Mesothelial cell of epicardium (in vitro differentiated cells): Measurements from ENCODE around the gene VOPP1. TPM values are rescaled to one million over a fixed set of nuclear protein-coding genes. Genes with fewer than 3 reads are reported as not detected.

ENCODE experiments used
- DNase-seq, 2 experiments: peaks; one replicate each; pipeline ENCODE4 v3.0.0; 2021; ENCODE audit warnings: low spot score in 2 of 2; ENCODE audit not compliant: unreplicated experiment in 2 of 2
- H3K27ac Mint-ChIP-seq: 2 replicates; pipeline ENCODE4 v1.8.0; 2021; ENCODE audit warnings: mixed read lengths
- H3K27me3 Mint-ChIP-seq: 2 replicates; pipeline ENCODE4 v1.8.0; 2021; ENCODE audit warnings: low read depth, mixed read lengths
- H3K36me3 Mint-ChIP-seq: 2 replicates; pipeline ENCODE4 v1.8.0; 2021; ENCODE audit warnings: mixed read lengths
- H3K4me1 Mint-ChIP-seq: 2 replicates; pipeline ENCODE4 v1.8.0; 2021; ENCODE audit warnings: mixed read lengths
- H3K4me3 Mint-ChIP-seq: 2 replicates; pipeline ENCODE4 v1.8.0; 2021; ENCODE audit warnings: mild to moderate bottlenecking, moderate library complexity, mixed read lengths
- H3K9me3 Mint-ChIP-seq: 2 replicates; pipeline ENCODE4 v1.8.0; 2021; ENCODE audit warnings: mixed read lengths
- CTCF ChIP-seq: fragments of 200-600 bp; sonication (generic); IDR thresholded peaks from one replicate; pipeline ENCODE4 v1.5.0; 2021; ENCODE audit warnings: antibody characterized with exemption; ENCODE audit not compliant: unreplicated experiment
- total RNA-seq: library from RNA; stranded (reverse); gene quantifications from 3 replicates; pipeline ENCODE4 v1.2.1, GENCODE V29; 2021

The VOPP1 gene
- total RNA-seq, 1 donor from 2014 or later: 42.8 TPM

DNA sequence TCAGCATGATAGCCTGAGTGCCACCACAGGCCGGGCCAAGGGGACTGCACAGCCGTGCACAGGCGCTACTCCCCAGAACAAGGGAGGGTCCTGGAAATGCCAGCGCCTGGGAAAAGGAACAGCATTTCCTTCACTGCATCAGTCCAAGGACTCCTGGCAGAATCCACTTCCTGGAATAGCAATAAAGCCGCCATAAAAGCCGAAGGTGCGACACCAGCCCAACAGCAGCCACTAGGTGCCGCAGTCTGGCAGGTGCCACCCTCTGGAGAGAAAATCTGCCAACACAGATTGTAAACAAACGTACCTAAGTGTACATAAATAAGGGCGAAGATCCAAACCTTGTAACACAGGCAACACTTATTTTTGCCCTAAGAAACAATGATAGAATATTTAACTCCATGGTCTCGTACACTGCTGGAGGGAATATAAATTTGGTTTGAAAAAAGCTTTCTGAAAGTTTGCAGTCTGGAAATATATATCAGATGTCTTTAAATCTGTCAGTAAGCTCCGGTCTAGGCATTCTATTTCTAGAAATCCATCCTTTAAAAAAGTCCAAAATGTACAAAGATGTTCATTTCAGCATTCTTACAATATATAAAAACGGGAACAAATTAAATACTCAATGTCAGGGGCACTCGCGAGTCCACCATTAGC, 22.2 kb downstream of the VOPP1 start:
- Mint-ChIP-seq H3K4me3 (no peak overlapping the region), H3K27me3 (no peaks in the 10 kb centered on the region), H3K27ac (no peak overlapping the region), H3K9me3 (no peaks in the 10 kb centered on the region), H3K36me3 (no peaks in the 10 kb centered on the region), H3K4me1 (peaks cover 33% of the 10 kb centered on the region)
- DNase-seq: no peak
- TF ChIP-seq CTCF: no peak

DNA sequence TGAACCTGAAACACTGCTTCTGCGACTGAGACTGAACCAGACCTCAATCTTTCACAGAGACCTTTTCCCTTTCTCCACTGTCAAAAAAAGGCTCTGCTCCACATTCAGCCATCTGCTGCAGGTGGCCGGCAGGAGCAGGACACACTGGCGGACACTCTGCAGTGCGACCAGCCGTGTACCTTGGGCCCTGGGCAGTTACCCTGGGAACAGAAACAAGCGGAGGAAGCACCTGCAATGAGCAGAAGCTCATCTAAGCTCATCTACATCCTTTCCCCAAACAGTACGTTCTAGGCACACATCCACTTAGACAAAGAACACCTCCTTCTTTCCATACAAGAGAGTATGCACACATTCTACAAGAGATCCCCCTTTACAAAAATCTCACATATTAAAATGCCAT, 22.8 kb downstream of the VOPP1 start:
- H3K36me3 Mint-ChIP-seq: no peaks in the 10 kb centered on the region
- peaks cover 31% of the 10 kb centered on the region for H3K4me1 Mint-ChIP-seq
- no peak overlapping the region for H3K4me3 Mint-ChIP-seq
- H3K27ac Mint-ChIP-seq: no peak overlapping the region
- no peak for TF ChIP-seq CTCF
- no peak for DNase-seq
- H3K27me3 Mint-ChIP-seq: no peaks in the 10 kb centered on the region
- H3K9me3 Mint-ChIP-seq: no peaks in the 10 kb centered on the region

- Mint-ChIP-seq H3K4me1 (peaks cover 22% of the 10 kb centered on the region), H3K27me3 (no peaks in the 10 kb centered on the region), H3K36me3 (peaks cover 9% of the 10 kb centered on the region), H3K9me3 (peaks cover 1% of the 10 kb centered on the region), H3K4me3 (no peak overlapping the region), H3K27ac (no peak overlapping the region)
- TF ChIP-seq CTCF: no peak
- DNase-seq: no peak
These were observed 24.0 kb downstream of the VOPP1 start for GRCh38 chr7:55548295-55548731.

- Mint-ChIP-seq H3K4me3 (no peak overlapping the region), H3K9me3 (peaks cover 4% of the 10 kb centered on the region), H3K36me3 (peaks cover 11% of the 10 kb centered on the region), H3K27ac (no peak overlapping the region), H3K4me1 (peaks cover 9% of the 10 kb centered on the region), H3K27me3 (no peaks in the 10 kb centered on the region)
- DNase-seq: no peak
- TF ChIP-seq CTCF: no peak
These were observed 25.5 kb downstream of the VOPP1 start for GRCh38 chr7:55546814-55547213.

GRCh38 chr7:55545496-55545895, 26.8 kb downstream of the VOPP1 start:
- TF ChIP-seq CTCF: no peak
- H3K9me3 Mint-ChIP-seq: peaks cover 4% of the 10 kb centered on the region

More at GRCh38 chr7:55545496-55545895, 26.8 kb downstream of the VOPP1 start:
- H3K27ac Mint-ChIP-seq: no peak overlapping the region
- peaks cover 11% of the 10 kb centered on the region for H3K36me3 Mint-ChIP-seq
- H3K4me3 Mint-ChIP-seq: no peak overlapping the region
- no peak for DNase-seq
- H3K27me3 Mint-ChIP-seq: no peaks in the 10 kb centered on the region
- peaks cover under 1% of the 10 kb centered on the region for H3K4me1 Mint-ChIP-seq
